Breast epithelium (tissue), 4 donors: ENCODE data around the gene RPL35A. TPM values are rescaled to one million over a fixed set of nuclear protein-coding genes. Genes with fewer than 3 reads are reported as not detected.
"Not testable (repeated sequence)": the region's sequence is repeated elsewhere in the genome, so short reads cannot be mapped to it uniquely, and the experiment has no call there.

ENCODE experiments used
- DNase-seq, 2 donors: peaks; one replicate each; pipeline ENCODE4 v3.0.0-alpha.2; 2019; ENCODE audit warnings: low spot score in 2 of 2
- H3K27ac ChIP-seq, 2 donors: fragments of 200-600 bp; sonication (generic) in 1 of 2; one replicate each; pipeline ENCODE4 v1.5.1; 2016 to 2019; ENCODE audit warnings: mild to moderate bottlenecking in 1 of 2
- H3K27me3 ChIP-seq, 2 donors: fragments of 200-600 bp; sonication (generic) in 1 of 2; one replicate each; pipeline versions ENCODE4 v1.5.1 to v1.6.0; 2017 to 2019; ENCODE audit warnings: control low read depth in 1 of 2, mild to moderate bottlenecking in 1 of 2
- H3K36me3 ChIP-seq: fragments of 200-600 bp; one replicate; pipeline ENCODE4 v1.5.1; 2019
- H3K4me1 ChIP-seq, 2 donors: fragments of 200-600 bp; sonication (generic); one replicate each; pipeline ENCODE4 v1.5.1; 2016 to 2019; ENCODE audit warnings: control low read depth in 1 of 2
- H3K4me3 ChIP-seq, 3 donors: fragments of 200-600 bp; sonication (generic); 1 replicate in 2 of 3; 2 replicates in 1 of 3; pipeline ENCODE4 v1.5.1; 2016 to 2019; ENCODE audit warnings: mild to moderate bottlenecking in 3 of 3, moderate library complexity in 2 of 3
- H3K9me3 ChIP-seq, 2 donors: fragments of 200-600 bp; sonication (generic) in 1 of 2; one replicate each; pipeline ENCODE4 v1.5.1; 2016 to 2019; ENCODE audit warnings: control low read depth in 1 of 2
- CTCF ChIP-seq, 3 donors: fragments of 450-650 bp; IDR thresholded peaks; one replicate each; pipeline ENCODE4 v1.5.1; 2016 to 2017; ENCODE audit warnings: antibody characterized with exemption in 3 of 3, mild to moderate bottlenecking in 3 of 3, moderate library complexity in 3 of 3
- POLR2A ChIP-seq: fragments of 450-650 bp; IDR thresholded peaks from one replicate; pipeline ENCODE4 v1.6.1; 2016; ENCODE audit warnings: antibody characterized with exemption, mild to moderate bottlenecking, moderate library complexity
- POLR2AphosphoS5 ChIP-seq, 3 donors: sonication (generic); formaldehyde crosslinking; IDR thresholded peaks; one replicate each; pipeline ENCODE4 v1.6.1; 2017; ENCODE audit warnings: antibody characterized with exemption in 3 of 3
- intact Hi-C: fragments of 100-400 bp; cut with DNase I; formaldehyde crosslinking; loops from one replicate; pipeline ENCODE4 v1.15.1; 2023; ENCODE audit warnings: low total_unique reads
- total RNA-seq, 3 donors: library from RNA; depleted of rRNA; stranded (reverse); fragments of >200 nt; gene quantifications; one replicate each; pipeline ENCODE4 v1.1.0, GENCODE V29; 2016

Gene RPL35A
- total RNA-seq, 3 donors from 2014 or later: 650 to 918 (median 888) TPM

GRCh38 chr3:197959891-197960693 is 10.1 kb downstream of the RPL35A start, which contains the start of gene LMLN:
TSS of gene LMLN (plus strand) at chr3:197960217. CDS start at chr3:197960246, 29 bp downstream.
- Histone ChIP-seq H3K9me3 (no peaks in the 10 kb centered on the region), H3K27ac (peak within 1 kb of the TSS; percentile 84 to 90), H3K27me3 (no peaks in the 10 kb centered on the region), H3K4me3 (peak within 1 kb of the TSS; percentile 64 to 93 (median 70)), H3K4me1 (peaks cover 0 to 9% of the 10 kb centered on the region in 2 donors), H3K36me3 (no peaks in the 10 kb centered on the region)
- intact Hi-C loops: no loop called here
- no peak for TF ChIP-seq CTCF (IDR thresholded peaks at IDR 0.05)
- peak; percentile 59 for TF ChIP-seq POLR2A
- peak; percentile 70 to 84 (median 84) for TF ChIP-seq POLR2AphosphoS5 (IDR thresholded peaks at IDR 0.05)
- DNase-seq: peak; percentile 93 to 96

DNA sequence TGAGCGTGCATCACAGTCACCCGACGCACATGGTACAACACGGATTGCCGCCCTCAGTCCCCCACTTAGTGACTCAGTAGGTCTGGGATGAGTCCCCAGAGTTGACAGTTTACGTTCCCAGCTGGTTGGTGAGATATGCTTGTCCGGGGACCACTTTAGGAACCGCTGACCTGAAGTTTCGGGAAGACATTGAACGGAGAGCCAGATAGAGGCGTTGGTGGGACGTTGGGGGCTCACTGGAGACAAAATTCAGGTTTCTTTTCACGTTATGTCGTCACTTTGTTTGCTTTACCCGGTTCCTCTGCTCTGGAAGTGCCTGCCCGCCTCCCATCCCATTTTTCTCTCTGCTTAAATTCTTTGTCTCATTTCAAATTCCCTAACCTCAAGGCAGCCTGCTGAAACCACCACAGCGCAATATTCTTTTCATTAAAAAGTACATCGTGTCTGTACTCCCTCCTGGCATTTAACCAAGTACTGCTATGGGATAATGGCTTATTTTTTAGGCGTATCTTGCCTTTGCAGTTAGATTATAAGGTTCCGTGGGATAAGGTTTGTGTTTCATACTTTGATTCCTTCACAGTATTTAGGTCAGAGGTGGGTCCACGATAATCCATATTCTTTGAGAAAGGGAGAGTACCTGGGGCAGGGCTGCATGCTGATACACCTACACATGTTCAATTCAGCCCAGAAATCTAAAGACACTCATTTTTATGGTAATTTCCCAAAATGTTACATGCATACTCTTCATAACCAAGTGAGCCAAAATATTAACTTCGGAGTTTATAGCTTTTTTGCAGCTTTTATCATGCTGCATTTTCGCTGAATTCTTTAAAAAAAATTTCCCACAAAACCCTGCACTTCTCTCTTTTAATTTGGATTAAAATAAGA is 10.9 kb downstream of the RPL35A start:
- intact Hi-C loops: no loop called here
- TF ChIP-seq CTCF (IDR thresholded peaks at IDR 0.05) (no peak), POLR2A (no peak), POLR2AphosphoS5 (IDR thresholded peaks at IDR 0.05) (no peak)
- no peak for DNase-seq
- Histone ChIP-seq H3K4me3 (peak overlapping the region; percentile 64 to 93 (median 70)), H3K27me3 (no peaks in the 10 kb centered on the region), H3K36me3 (no peaks in the 10 kb centered on the region), H3K27ac (peak overlapping the region; percentile 84 to 90), H3K4me1 (peaks cover 0 to 9% of the 10 kb centered on the region in 2 donors), H3K9me3 (no peaks in the 10 kb centered on the region)

DNA sequence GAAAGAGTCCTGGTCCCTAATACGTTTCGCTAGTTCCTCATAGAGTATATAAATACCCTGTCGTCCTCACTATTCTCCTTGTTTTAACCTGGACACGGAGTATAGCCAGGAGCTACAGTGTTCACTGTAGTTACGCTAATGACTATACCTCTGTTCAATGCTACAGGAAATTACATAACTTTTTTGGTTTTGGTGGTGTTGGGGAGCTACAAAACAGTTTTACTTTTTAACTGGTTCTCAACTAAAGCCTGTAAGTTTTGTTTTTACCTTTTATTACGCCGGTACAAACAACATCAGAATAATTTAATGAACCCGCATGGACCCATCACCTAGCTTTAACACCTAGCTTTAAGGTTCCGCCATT is 11.6 kb downstream of the RPL35A start:
- Histone ChIP-seq H3K27ac (peak overlapping the region in 1 of 2 donors; percentile 84), H3K36me3 (no peaks in the 10 kb centered on the region), H3K4me1 (peaks cover 0 to 9% of the 10 kb centered on the region in 2 donors), H3K4me3 (peak overlapping the region in 1 of 3 donors; percentile 93), H3K9me3 (no peaks in the 10 kb centered on the region), H3K27me3 (no peaks in the 10 kb centered on the region)
- TF ChIP-seq POLR2AphosphoS5 (IDR thresholded peaks at IDR 0.05) (no peak), POLR2A (no peak), CTCF (IDR thresholded peaks at IDR 0.05) (no peak)
- intact Hi-C loops: no loop called here
- no peak for DNase-seq

DNA sequence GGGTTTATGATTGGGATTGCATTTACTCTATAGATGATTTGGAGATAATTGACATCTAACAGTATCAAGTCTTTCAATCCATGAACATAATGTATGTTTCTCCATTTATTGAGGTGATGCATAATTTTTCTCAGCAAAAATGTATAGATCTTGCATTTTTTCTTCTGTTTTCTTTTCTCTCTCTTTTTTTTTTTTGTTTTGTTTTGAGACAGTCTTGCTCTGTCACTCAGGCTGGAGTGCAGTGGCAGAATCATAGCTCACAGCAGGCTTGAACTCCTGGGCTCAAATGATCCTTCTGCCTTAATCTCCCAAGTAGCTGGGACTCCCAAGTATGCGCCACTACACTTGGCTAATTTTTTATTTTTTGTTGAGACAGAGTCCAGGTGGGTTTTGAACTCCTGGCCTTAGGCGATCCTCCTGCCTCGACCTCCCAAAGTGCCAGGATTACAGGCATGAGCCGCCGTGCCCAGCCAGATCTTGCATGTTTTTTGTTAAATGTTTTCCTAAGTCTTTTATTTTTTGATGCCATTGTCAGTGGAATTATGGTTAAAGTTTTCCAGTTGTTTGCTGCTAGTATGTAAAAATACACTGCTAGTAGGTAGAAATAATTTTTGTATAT is 13.1 kb downstream of the RPL35A start:
- H3K4me3 ChIP-seq: no peak overlapping the region
- TF ChIP-seq CTCF (IDR thresholded peaks at IDR 0.05): no peak
- TF ChIP-seq POLR2AphosphoS5 (IDR thresholded peaks at IDR 0.05): no peak
- TF ChIP-seq POLR2A: no peak
- intact Hi-C loops: no loop called here

DNA sequence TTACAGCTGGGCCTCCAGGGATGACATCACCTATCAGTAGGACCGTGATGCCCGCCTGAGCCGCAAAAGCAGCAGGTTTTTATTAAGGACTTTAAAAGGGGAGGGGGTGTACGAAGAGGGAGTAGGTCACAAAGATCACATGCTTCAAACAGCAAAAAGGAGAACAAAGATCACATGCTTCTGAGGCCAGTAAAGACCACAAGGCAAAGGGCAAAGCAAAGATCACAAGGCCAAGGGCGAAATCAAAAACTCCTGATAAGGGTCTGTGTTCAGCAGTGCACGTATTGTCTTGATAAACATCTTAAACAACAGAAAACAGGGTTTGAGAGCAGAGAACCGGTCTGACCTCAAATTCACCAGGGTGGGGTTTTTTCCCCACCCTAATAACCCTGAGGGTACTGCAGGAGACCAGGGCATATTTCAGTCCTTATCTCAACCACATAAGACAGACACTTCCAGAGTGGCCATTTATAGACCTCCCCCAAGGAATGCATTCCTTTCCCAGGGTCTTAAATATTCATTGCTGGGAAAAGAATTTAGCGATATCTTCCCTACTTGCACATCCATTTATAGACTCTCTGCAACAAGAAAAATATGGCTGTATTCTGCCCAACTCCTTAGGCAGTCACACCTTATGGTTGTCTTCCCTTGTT is 17.5 kb downstream of the RPL35A start:
- intact Hi-C loops, DNase-seq: not testable (repeated sequence)

More for the DNA sequence above, 13.1 kb downstream of the RPL35A start:
- no peak for DNase-seq
- Histone ChIP-seq H3K27ac (no peak overlapping the region), H3K9me3 (no peaks in the 10 kb centered on the region), H3K4me1 (peaks cover 0 to 9% of the 10 kb centered on the region in 2 donors), H3K27me3 (no peaks in the 10 kb centered on the region), H3K36me3 (no peaks in the 10 kb centered on the region)

More for the DNA sequence above, 17.5 kb downstream of the RPL35A start:
- not testable (repeated sequence) for H3K4me1 ChIP-seq, H3K27me3 ChIP-seq, H3K9me3 ChIP-seq, H3K27ac ChIP-seq, H3K36me3 ChIP-seq, H3K4me3 ChIP-seq
